Measurements from ENCODE around the gene CIDEB. TPM values are rescaled to one million over a fixed set of nuclear protein-coding genes. Genes with fewer than 3 reads are reported as not detected.

CIDEB gene
- total RNA-seq, 4 donors from 2014 or later: 4.9 to 12.5 (median 9.5) TPM

GRCh38 chr14:24310646-24311604, 3.1 kb upstream of the CIDEB start, which contains the start of gene LTB4R:
TSS of gene LTB4R (plus strand) at chr14:24311502. CDS start at chr14:24315652, 4,150 bp downstream.
- peaks cover 0 to 75% (median 14%) of the 10 kb centered on the region in 3 donors for H3K4me1 ChIP-seq
- peaks cover 16% of the 10 kb centered on the region for H3K27me3 ChIP-seq
- peaks cover 0 to 20% of the 10 kb centered on the region in 2 donors for H3K36me3 ChIP-seq
- peak; percentile 89 for ATAC-seq
- TF ChIP-seq EP300 (IDR thresholded peaks at IDR 0.05): no peak
- TF ChIP-seq CTCF (IDR thresholded peaks at IDR 0.05): peak in 3 of 4 experiments; percentile 46 to 61 (median 53)
- TF ChIP-seq POLR2AphosphoS5 (IDR thresholded peaks at IDR 0.05): peak; percentile 40
- TF ChIP-seq POLR2A (IDR thresholded peaks at IDR 0.05): peak in 1 of 2 donors; percentile 20
- H3K9me3 ChIP-seq: no peaks in the 10 kb centered on the region
- H3K27ac ChIP-seq: peak within 1 kb of the TSS; percentile 14 to 87 (median 86)
- peak within 1 kb of the TSS; percentile 40 to 65 for H3K4me3 ChIP-seq
- WGBS, 2 donors (ENCODE audit: low coverage in 1 of 2): no CpG with 5 or more reads among the region's 99 CpGs

- Histone ChIP-seq H3K4me1 (peaks cover 0 to 70% (median 14%) of the 10 kb centered on the region in 3 donors), H3K27ac (peak overlapping the region in 3 of 4 donors; percentile 85 to 87 (median 86)), H3K36me3 (peaks cover 0 to 27% of the 10 kb centered on the region in 2 donors), H3K4me3 (peak overlapping the region in 1 of 2 donors; percentile 65), H3K27me3 (peaks cover 9% of the 10 kb centered on the region), H3K9me3 (no peaks in the 10 kb centered on the region)
- whole genome bisulfite sequencing, 2 donors (ENCODE audit: low coverage in 1 of 2): 22% methylated on average over 1 of the region's 5 CpGs; no CpG with 5 or more reads in 1 of the 2 donors
- ATAC-seq: no peak
- no peak for TF ChIP-seq CTCF (IDR thresholded peaks at IDR 0.05)
- TF ChIP-seq POLR2A (IDR thresholded peaks at IDR 0.05): no peak
- no peak for TF ChIP-seq EP300 (IDR thresholded peaks at IDR 0.05)
- TF ChIP-seq POLR2AphosphoS5 (IDR thresholded peaks at IDR 0.05): no peak
Observed at GRCh38 chr14:24310265-24310645, 2.5 kb upstream of the CIDEB start.

- Histone ChIP-seq H3K36me3 (peaks cover 0 to 33% of the 10 kb centered on the region in 2 donors), H3K4me1 (peaks cover 0 to 70% (median 14%) of the 10 kb centered on the region in 3 donors), H3K4me3 (peak within 1 kb of the TSS; percentile 40 to 65), H3K27ac (peak within 1 kb of the TSS; percentile 14 to 87 (median 86)), H3K27me3 (peaks cover 4% of the 10 kb centered on the region), H3K9me3 (no peaks in the 10 kb centered on the region)
- no peak for ATAC-seq
- TF ChIP-seq POLR2AphosphoS5 (IDR thresholded peaks at IDR 0.05) (no peak), POLR2A (IDR thresholded peaks at IDR 0.05) (no peak), CTCF (IDR thresholded peaks at IDR 0.05) (no peak), EP300 (IDR thresholded peaks at IDR 0.05) (no peak)
- WGBS, 2 donors (ENCODE audit: low coverage in 1 of 2): 60% methylated on average over 4 of the region's 5 CpGs; no CpG with 5 or more reads in 1 of the 2 donors
Observed at GRCh38 chr14:24309538-24310264, 1.9 kb upstream of the CIDEB start, which contains the start of gene LTB4R2. TSS of gene LTB4R2 (plus strand) at chr14:24310140. CDS start at chr14:24310665, 525 bp downstream.

GRCh38 chr14:24308342-24309124, 756 bp upstream of the CIDEB start:
- TF ChIP-seq EP300 (IDR thresholded peaks at IDR 0.05): no peak
- no peak for TF ChIP-seq CTCF (IDR thresholded peaks at IDR 0.05)
- TF ChIP-seq POLR2AphosphoS5 (IDR thresholded peaks at IDR 0.05): no peak
- TF ChIP-seq POLR2A (IDR thresholded peaks at IDR 0.05): no peak
- Histone ChIP-seq H3K4me1 (peaks cover 0 to 58% (median 14%) of the 10 kb centered on the region in 3 donors), H3K27ac (no peak overlapping the region), H3K36me3 (peaks cover 0 to 44% of the 10 kb centered on the region in 2 donors), H3K27me3 (no peaks in the 10 kb centered on the region), H3K4me3 (no peak overlapping the region), H3K9me3 (no peaks in the 10 kb centered on the region)
- no peak for ATAC-seq
- 64 to 83% methylated on average over 3 to 7 of the region's 7 CpGs for WGBS, 2 donors (ENCODE audit: low coverage in 1 of 2)

Measured in gastroesophageal sphincter (tissue), 4 donors.